HG02852 (cell line): ENCODE results near the gene CLASRP.

Experiments
- ATAC-seq: cut with Tn5 transposase; IDR thresholded peaks from one replicate; pipeline ENCODE4 v1.9.1; 2021; ENCODE audit warnings: mild to moderate bottlenecking, moderate library complexity; ENCODE audit not compliant: unreplicated experiment

The CLASRP gene

DNA sequence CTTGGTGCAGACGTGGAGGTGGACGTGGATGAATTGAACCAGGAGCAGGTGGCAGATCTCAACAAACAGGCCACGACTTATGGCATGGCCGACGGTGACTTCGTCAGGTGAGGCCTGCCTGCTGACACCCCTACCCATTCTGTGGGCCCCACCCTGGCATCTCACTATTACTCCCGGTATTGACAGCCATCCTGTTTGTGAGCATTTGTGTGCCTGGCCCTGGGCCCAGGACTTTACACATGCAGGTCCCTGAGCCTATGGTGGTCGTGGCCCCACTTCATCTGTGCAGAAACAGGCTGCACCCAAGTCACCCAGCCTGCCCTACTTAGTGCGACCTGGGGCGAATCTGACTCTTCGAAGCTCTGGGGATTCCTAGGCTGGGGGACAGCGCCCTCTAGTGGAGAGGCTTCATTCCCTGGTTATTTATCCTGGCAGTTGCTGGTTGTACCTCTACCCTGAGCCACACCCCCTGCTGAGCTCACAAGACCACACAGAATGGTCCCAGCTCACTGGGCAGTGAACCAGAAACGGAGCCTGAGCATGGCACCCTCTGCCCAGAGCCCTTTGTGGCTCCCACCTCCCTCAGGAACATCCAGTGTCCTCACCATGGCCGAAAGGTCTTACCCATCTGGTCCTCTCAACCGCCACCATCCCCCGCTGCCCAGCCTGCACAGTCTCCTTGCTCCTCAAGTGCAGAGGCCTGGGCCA, 20.6 kb downstream of the CLASRP start:
- ATAC-seq = no peak

DNA sequence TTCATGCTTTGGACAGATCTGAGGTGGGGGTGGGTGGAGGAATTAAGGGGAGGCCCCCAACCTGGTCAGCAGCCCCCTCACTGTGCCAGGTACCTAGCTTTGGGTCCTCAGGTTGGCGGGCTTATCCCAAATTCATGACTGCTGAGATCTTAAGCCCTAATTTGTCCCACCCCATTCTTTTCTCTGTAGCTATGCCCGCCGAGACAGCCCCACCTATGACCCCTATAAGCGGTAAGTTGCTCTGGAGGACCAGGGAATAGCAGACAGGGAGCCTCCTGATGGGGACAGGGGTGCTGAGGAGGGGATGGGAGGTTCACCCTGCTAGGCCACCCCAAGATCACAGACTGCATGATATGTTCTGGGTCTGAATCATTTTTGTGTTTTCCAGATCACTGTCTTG, 23.1 kb downstream of the CLASRP start:
- no peak for ATAC-seq

DNA sequence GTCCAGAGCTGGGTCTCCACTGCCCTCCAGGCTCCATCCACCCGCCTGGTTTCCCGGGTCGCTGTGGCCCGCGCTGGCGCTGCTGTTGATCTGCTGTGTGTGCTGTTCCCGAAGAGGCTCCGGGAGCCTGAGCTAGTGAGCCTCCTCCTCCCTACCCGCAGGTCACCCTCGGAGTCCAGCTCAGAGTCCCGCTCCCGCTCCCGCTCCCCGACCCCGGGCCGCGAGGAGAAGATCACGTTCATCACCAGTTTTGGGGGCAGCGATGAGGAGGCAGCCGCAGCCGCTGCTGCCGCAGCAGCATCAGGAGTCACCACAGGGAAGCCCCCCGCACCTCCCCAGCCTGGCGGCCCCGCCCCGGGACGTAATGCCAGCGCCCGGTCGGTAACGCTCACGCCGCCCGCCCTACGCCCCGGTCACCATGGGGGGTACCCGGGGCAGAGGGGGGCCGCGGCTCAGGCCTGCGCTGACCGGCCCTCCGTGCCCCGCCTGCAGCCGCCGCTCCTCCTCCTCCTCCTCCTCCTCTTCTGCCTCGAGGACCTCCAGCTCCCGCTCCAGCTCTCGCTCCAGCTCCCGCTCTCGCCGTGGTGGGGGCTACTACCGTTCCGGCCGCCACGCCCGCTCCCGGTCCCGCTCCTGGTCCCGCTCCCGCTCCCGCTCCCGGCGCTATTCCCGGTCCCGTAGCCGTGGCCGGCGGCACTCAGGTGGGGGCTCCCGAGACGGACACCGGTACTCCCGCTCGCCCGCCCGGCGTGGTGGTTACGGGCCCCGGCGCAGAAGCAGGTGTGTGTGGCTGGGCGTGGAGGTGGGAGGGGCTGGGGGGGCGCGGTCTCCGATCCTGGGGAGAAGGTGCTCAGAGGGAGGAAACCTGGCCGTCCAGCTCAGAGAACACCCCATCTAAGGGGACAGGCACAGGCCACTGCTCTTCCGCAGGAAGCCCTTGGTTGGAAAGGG, 25.3 kb downstream of the CLASRP start:
- no peak for ATAC-seq

GRCh38 chr19:45066921-45067661, 28.2 kb downstream of the CLASRP start:
- ATAC-seq = no peak

- ATAC-seq = no peak
These were observed 29.2 kb downstream of the CLASRP start for GRCh38 chr19:45068041-45068440.

- no peak for ATAC-seq
These were observed 30.2 kb downstream of the CLASRP start for GRCh38 chr19:45069056-45069455.

DNA sequence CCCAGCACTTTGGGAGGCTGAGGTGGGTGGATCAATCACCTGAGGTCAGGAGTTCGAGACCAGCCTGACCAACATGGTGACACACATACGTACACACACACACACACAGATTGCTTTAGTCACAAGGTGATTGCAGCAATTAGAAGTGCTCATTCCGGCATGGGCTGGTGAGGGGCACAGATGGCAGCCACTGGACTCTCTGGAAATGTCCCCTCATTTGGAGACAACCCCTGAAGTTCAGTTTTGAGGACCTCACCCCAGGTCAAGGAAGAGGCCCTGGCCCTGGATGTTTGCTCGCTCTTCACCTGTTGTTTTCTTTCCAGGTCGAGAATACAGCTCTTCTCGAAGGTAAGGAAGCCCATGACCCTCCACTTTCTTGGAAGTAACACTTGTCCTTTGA, 31.4 kb downstream of the CLASRP start:
- no peak for ATAC-seq

- ATAC-seq = no peak
These were observed 32.2 kb downstream of the CLASRP start for GRCh38 chr19:45070861-45071544.

DNA sequence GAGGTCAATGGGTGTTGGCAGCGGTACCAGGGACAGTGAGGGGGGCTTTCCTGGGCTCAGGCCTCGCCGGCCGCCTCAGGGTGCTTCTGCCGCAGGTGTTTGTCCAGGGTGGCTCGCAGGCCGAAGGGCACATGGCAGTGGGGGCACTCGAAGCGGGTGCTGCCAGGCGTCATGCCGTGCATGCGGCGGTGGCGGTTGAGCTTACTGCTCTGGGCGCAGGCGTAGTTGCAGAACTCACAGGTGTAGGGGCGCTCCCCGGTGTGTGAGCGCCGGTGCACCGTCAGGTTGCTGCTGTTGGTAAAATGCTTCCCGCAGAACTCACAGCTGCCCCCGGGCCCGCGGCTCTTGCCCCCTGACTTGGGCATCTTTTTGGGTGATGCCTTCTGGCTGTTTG, 32.7 kb downstream of the CLASRP start:
- ATAC-seq = no peak

GRCh38 chr19:45071969-45072790, 33.3 kb downstream of the CLASRP start:
- ATAC-seq = no peak

DNA sequence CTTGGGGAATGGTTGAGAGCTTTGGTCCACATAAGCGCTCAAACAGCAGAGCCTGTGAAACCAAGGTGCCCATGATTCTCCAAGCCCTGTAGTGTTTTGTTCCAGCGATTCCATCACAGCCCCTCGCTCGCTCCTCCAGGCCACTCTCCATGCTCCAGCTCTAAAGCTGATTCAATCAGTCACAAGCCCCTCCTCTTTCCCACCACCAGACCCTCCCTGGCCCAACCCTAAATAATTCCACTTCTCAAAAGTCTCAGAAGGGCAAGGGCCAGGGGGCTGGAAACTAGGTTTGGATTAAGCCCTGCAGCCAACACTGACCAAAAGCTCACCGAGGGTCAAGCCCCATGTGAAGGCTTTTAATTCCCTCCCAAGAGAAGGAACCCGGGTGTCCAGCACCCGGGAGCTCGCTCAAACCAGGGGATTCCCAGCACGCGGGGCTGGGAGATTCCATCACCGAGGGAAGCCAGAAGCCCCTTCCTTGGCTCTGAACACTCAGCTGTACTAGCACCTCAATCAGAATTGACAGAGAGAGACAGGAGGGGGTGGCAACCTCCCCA, 36.0 kb downstream of the CLASRP start:
- no peak for ATAC-seq

DNA sequence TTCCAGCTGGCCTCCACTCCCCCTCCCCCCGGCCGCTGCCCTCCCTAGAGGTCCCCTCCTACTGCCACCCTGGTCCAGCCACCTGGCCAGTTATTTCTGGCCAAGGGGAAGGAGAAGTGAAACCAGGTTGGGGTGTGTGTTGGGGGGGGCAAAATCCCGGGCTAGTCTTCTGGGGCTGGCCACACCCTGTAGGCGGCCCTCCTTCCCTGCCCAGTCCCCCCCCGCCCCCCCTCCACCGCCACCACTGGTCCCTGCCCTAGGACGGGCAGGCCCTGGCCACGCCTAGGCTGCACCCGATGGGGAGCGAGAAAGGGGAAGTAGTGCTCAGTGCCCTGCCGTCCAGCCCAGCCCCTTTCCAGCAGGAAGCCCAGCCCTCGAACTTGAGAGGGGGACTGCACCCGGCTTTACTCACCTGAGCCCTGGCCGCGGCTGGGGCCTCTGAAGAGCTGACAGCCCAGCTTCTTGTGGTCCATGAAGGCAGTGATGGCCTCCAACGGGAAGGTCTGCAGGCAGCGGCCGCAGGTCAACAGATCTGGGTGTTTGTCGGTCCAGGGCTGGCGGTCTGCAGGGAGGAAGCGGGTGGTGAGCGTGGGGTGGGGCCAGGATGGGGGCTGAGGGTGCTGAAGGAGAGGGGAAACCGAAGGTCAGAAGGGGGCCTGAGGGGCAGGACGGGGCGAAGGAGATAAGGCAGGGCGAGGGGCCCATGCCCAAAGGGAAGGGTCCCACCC, 36.6 kb downstream of the CLASRP start:
- ATAC-seq = peak; percentile 57

DNA sequence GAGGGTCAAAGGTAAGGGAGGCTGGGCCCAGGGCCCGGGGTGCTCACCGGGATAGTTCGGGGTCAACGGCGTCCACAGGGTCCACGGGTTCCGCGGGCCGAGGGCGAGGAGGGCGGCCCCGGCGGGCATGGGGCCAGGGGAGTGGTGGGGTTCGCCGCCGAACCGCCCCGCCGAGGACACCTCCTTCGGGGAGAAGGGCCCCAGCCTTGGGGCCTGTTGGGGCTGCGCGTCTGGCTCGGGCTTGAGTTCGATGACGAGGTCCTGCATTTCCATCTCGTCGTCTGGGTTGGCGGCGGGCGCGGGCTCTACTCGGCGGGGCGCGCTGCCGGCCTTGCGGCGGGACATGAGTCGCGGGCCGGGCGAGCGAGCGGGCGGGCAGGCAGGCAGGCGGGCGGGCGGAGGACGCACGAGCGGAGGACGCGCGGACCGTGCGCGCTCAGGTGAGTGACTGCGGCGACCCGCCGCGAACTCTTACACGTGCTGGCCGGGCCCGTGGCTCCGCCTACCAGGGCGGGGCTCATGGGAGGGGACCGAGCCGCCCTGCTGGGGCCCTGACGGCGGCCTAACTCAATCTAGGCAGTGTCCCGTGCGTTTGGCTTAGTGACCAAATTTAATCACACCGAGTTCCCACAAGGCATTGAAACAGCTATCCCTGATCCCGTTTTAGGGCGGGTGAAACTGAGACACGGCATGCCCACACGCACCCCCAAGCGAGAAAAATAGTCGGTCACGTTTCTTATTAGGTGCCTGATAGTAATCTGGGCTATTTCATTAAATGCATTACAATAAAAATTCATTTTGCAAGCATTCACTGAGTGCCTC, 37.4 kb downstream of the CLASRP start, which contains the start of gene ZNF296:
TSS of gene ZNF296 (minus strand) at position 450 of the 822 bp plus-strand sequence. CDS start at position 345, 105 bp downstream.
- peak; percentile 44 for ATAC-seq

DNA sequence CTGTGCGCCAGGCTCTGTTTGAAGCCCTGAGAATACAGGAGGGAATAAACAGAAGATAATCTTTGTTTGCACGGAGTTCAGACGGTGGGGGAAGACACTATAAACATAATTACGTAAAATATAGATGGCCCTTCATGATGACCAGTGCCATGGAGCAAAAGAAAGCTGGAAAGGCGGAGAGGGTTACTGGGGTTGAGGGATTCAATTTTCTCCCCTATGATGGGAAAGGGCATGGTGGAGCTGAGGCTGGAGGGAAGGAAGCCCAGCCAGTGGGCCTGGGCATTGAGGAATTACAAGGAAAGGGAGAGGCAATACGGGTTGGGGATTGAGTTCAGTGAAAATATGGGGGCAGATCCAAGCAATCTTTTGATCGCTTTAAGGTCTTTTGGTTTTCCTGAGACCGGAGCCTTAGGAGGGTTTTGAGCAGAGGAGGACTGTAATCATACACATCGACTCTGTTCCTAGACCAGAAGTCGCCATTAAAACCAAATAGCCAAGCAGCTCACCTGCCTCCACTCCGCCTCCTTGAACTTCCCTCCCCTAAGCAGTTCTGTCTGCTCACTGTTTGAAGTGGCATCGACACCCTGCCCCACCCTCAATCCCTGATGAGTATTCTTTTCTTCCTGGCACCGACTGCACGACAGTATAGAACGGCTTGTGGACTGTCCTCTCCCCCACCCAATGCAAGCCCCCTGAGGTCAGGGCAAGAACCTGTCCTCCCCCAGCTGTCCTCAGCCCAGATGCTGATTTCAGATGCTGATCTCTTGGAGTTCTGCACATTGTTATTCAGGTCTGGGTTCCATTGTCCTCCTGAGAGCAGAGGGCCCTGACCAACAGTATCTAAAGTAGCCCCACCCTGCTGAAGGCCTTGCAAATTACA, 38.2 kb downstream of the CLASRP start:
- no peak for ATAC-seq

GRCh38 chr19:45078390-45079062, 39.7 kb downstream of the CLASRP start:
- no peak for ATAC-seq
